ENCODE measurements around the gene TCTN3. TPM values are rescaled to one million over a fixed set of nuclear protein-coding genes. Genes with fewer than 3 reads are reported as not detected.
A peak's percentile ranks its signal among the peaks of the same experiment; 100 is the strongest.

TCTN3 gene
- total and polyA plus RNA-seq, 2 of the 13 experiments (the other 11 are each of a cell fraction or from before 2014, with no cell fraction given) = 53.3 to 60.0 TPM

- Histone ChIP-seq H3K9me3 (ENCODE audit: low read length) (peaks cover 7% of the 10 kb centered on the region; the same call in 1 of the 2 replicates), H3K79me2 (ENCODE audit: insufficient read depth, low read length) (peaks cover 51% of the 10 kb centered on the region), H3K4me2 (ENCODE audit: low read depth, low read length) (peak overlapping the region; percentile 88), H3K4me3 (replicated peaks in 1 of 3; ENCODE audit: insufficient read depth in 1 of 3, low read depth in 2 of 3, low read length in 3 of 3) (peak overlapping the region; percentile 75 to 90 (median 85)), H3K9ac (ENCODE audit: insufficient read depth, low read depth, low read length) (peak overlapping the region; percentile 96), H4K20me1 (ENCODE audit: insufficient read depth, low read length) (no peaks in the 10 kb centered on the region), H3K27me3 (ENCODE audit: control insufficient read depth in 1 of 2, insufficient read depth in 2 of 2, low read length in 2 of 2) (no peaks in the 10 kb centered on the region; a peak in 1 of 5 replicates), H3K36me3 (replicated peaks in 1 of 2; ENCODE audit: control insufficient read depth in 1 of 2, insufficient read depth in 2 of 2, low read length in 2 of 2) (peaks cover 10 to 31% of the 10 kb centered on the region in 2 experiments), H3K27ac (ENCODE audit: extremely low read length, insufficient read depth, low read length) (peak overlapping the region; percentile 69), H3K4me1 (ENCODE audit: insufficient read depth, low read length) (peaks cover 42% of the 10 kb centered on the region), H2AFZ (ENCODE audit: low read length) (no peak overlapping the region)
- FAIRE-seq = peak; percentile 28
- 2% methylated on average over 15 of the region's 23 CpGs for WGBS (ENCODE audit: low lambda C conversion rate)
- in situ Hi-C loops (cut with HindIII; ENCODE audit: extremely low pct_ligation_motif_present, low pct_unique_long_range_greater_than_20kb) = no loop called here
- peak; percentile 40 for ATAC-seq
- ChIA-PET POLR2A (interaction anchor here (2.4 kb wide), 1 partner anchor 21 kb away, joined by 8 read pairs; no protein-coding TSS in a partner anchor), CTCF (ENCODE audit: low intra/inter-chr PET ratio, low total read pairs) (no interaction called here)
- TSS peak; percentile 60 for BruUV-seq (replicated peaks)
- peak; percentile 16 for DNase-seq (ENCODE audit: low spot score)
- intact Hi-C loops (cut with micrococcal nuclease; ENCODE audit: unreplicated experiment) = loop anchor here (1.0 kb wide), 1 partner anchor 20 kb away; no protein-coding TSS in a partner anchor
- TF ChIP-seq TBX3 (IDR thresholded peaks at IDR 0.05; ENCODE audit: borderline replicate concordance) = no peak
- no peak for TF ChIP-seq XRCC5 (optimal IDR thresholded peaks at IDR 0.05; ENCODE audit: low read length)
- TF ChIP-seq ZNF30 (CRISPR knock-in tag; IDR thresholded peaks at IDR 0.05) = 0 out of 2 replicates have a peak, but pooled peaks have one; percentile 9
- TF ChIP-seq PAF1 (CRISPR knock-in tag; IDR thresholded peaks at IDR 0.05) = no peak
- TF ChIP-seq ZBTB39 (CRISPR knock-in tag; IDR thresholded peaks at IDR 0.05) = 0 out of 2 replicates have a peak, but pooled peaks have one; percentile 3
- TF ChIP-seq YY1 (IDR thresholded peaks at IDR 0.05; ENCODE audit: insufficient read depth, insufficient replicate concordance, low read depth, low read length) = no peak
- TF ChIP-seq JARID2 (CRISPR knock-in tag; IDR thresholded peaks at IDR 0.05; ENCODE audit: insufficient replicate concordance) = no peak
- 0 out of 2 replicates have a peak, but pooled peaks have one; percentile 11 for TF ChIP-seq PATZ1 (CRISPR knock-in tag; IDR thresholded peaks at IDR 0.05)
- no peak for TF ChIP-seq ZNF724P (CRISPR knock-in tag; IDR thresholded peaks at IDR 0.05; ENCODE audit: borderline replicate concordance)
- no peak for TF ChIP-seq ISL2 (CRISPR knock-in tag; IDR thresholded peaks at IDR 0.05)
- TF ChIP-seq ELK4 (CRISPR knock-in tag; IDR thresholded peaks at IDR 0.05; ENCODE audit: borderline replicate concordance) = no peak
- no peak for TF ChIP-seq ZXDC (CRISPR knock-in tag; IDR thresholded peaks at IDR 0.05)
- TF ChIP-seq HES4 (CRISPR knock-in tag; IDR thresholded peaks at IDR 0.05; ENCODE audit: borderline replicate concordance) = peak; percentile 41; the same call in 1 of the 2 replicates
Observed at GRCh38 chr10:95655571-95656290, 38.0 kb downstream of the TCTN3 start.

Measured in HepG2 (cell line).